ENCODE results near the gene ITFG1. TPM values are rescaled to one million over a fixed set of nuclear protein-coding genes. Genes with fewer than 3 reads are reported as not detected.

Gene ITFG1
- total and polyA plus RNA-seq, 9 of the 15 experiments (the other 6 are each of a cell fraction or from before 2014, with no cell fraction given): 17.1 to 83.5 (median 35.8) TPM

DNA sequence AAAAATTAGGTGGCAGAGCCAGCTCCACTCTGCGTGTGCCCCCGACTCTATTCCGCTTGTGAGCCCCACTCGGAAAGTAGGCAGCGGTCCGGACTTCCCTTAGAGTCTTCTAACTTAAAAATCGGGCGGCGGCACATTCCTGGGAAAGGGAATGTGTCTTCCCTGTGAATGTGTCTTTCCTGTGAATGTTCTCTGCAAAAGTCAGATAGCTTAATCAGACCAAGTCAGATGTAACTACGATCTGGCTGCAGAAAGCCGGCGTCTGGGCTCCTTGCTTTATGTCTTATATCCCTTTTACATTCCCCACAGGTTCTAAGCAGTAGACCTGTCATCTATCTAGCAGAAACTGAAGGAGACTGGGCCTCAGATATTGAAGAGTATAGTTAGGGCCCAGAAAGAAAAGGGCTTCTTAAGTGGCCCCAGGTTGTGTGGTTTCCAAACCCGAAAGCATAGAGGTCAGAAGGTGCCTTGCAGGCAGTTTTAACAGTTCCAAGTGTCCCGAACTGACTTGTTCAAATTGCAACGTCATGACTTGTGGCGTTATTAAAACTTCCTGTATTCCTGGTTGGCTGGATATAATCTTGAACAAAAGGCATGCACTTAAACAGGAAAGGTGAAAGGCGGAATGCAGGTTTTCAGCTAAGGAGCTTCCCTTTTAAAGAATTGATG is 869 bp upstream of the ITFG1 start (continued):
- TF ChIP-seq NFRKB (IDR thresholded peaks at IDR 0.05; ENCODE audit: low read depth): peak; percentile 9; the same call in 1 of the 2 replicates
- TF ChIP-seq ZFX (CRISPR knock-in tag; IDR thresholded peaks at IDR 0.05): 0 out of 2 replicates have a peak, but pooled peaks have one; percentile 51
- peak; percentile 39; the same call in 1 of the 2 replicates for TF ChIP-seq MTA2 (IDR thresholded peaks at IDR 0.05; ENCODE audit: low read depth)
- TF ChIP-seq CREB1 (IDR thresholded peaks at IDR 0.05): no peak
- no peak; the same call in 1 of the 2 replicates for TF ChIP-seq CREB1 (CRISPR knock-in tag; IDR thresholded peaks at IDR 0.05)
- no peak for TF ChIP-seq HDGF (IDR thresholded peaks at IDR 0.05)
- peak; percentile 71 for TF ChIP-seq FOXM1 (IDR thresholded peaks at IDR 0.05; ENCODE audit: low read depth)
- TF ChIP-seq FOXM1 (CRISPR knock-in tag; IDR thresholded peaks at IDR 0.05; ENCODE audit: low read depth): no peak
- TF ChIP-seq TEAD4 (IDR thresholded peaks at IDR 0.05; ENCODE audit: low read length): peak; percentile 72
- TF ChIP-seq TEAD4 (CRISPR knock-in tag; IDR thresholded peaks at IDR 0.05; ENCODE audit: borderline replicate concordance): no peak
- no peak for TF ChIP-seq ZNF146 (CRISPR knock-in tag; IDR thresholded peaks at IDR 0.05; ENCODE audit: unreplicated experiment)
- TF ChIP-seq, protein P1, sequence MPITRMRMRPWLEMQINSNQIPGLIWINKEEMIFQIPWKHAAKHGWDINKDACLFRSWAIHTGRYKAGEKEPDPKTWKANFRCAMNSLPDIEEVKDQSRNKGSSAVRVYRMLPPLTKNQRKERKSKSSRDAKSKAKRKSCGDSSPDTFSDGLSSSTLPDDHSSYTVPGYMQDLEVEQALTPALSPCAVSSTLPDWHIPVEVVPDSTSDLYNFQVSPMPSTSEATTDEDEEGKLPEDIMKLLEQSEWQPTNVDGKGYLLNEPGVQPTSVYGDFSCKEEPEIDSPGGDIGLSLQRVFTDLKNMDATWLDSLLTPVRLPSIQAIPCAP (CRISPR knock-in tag; IDR thresholded peaks at IDR 0.05; ENCODE audit: borderline replicate concordance): no peak
- peak; percentile 72 for TF ChIP-seq POLR2H (tag; IDR thresholded peaks at IDR 0.05; ENCODE audit: low read depth)
- peak; percentile 73 for TF ChIP-seq ETV1 (tag; conservative IDR thresholded peaks at IDR 0.05; ENCODE audit: low read depth)
- TF ChIP-seq SMARCC2 (IDR thresholded peaks at IDR 0.05; ENCODE audit: low read depth): no peak
- TF ChIP-seq, protein P2, sequence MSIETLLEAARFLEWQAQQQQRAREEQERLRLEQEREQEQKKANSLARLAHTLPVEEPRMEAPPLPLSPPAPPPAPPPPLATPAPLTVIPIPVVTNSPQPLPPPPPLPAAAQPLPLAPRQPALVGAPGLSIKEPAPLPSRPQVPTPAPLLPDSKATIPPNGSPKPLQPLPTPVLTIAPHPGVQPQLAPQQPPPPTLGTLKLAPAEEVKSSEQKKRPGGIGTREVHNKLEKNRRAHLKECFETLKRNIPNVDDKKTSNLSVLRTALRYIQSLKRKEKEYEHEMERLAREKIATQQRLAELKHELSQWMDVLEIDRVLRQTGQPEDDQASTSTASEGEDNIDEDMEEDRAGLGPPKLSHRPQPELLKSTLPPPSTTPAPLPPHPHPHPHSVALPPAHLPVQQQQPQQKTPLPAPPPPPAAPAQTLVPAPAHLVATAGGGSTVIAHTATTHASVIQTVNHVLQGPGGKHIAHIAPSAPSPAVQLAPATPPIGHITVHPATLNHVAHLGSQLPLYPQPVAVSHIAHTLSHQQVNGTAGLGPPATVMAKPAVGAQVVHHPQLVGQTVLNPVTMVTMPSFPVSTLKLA (conservative IDR thresholded peaks at IDR 0.05): peak in 1 of 2 experiments; percentile 41; a peak in 2 of 4 replicates
- peak; percentile 67 for TF ChIP-seq EP400 (IDR thresholded peaks at IDR 0.05)
- no peak for TF ChIP-seq BMI1 (IDR thresholded peaks at IDR 0.05; ENCODE audit: low read length)
- TF ChIP-seq LEF1 (IDR thresholded peaks at IDR 0.05): 0 out of 2 replicates have a peak, but pooled peaks have one; percentile 52
